Stimulated activated CD8-positive, alpha-beta memory T cell treated with anti-CD3 and anti-CD28 coated beads, Interleukin-2, amount 100 ng/mL, for 1 hour (primary cell): ENCODE results near the gene HTRA2.
A peak's percentile ranks its signal among the peaks of the same experiment; 100 is the strongest.

ENCODE experiments used
- DNase-seq, 2 donors: peaks; one replicate each; pipeline ENCODE4 v3.0.0-alpha.2; 2020; ENCODE audit warnings: low read depth in 2 of 2

Gene HTRA2

DNA sequence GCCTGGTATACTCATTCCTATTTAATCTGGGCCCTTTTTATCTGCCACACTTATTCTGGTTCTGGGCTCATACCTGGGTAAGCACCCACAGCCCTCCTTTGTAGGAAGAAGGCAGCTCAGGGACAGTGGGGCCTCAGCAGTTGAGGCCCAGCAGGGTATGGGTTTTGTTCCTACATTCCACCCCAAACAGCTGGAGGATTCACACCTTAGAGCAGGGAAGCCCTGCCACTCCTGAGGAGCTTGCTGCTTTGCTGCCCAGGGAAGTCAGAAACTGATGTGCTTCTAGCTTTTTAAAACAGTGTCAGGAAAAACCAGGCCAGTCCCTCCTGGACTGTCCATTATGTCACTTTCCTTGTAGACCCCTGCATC is 29.2 kb upstream of the HTRA2 start:
- no peak for DNase-seq

- no peak for DNase-seq
These were observed 28.2 kb upstream of the HTRA2 start for GRCh38 chr2:74501335-74502071.

DNA sequence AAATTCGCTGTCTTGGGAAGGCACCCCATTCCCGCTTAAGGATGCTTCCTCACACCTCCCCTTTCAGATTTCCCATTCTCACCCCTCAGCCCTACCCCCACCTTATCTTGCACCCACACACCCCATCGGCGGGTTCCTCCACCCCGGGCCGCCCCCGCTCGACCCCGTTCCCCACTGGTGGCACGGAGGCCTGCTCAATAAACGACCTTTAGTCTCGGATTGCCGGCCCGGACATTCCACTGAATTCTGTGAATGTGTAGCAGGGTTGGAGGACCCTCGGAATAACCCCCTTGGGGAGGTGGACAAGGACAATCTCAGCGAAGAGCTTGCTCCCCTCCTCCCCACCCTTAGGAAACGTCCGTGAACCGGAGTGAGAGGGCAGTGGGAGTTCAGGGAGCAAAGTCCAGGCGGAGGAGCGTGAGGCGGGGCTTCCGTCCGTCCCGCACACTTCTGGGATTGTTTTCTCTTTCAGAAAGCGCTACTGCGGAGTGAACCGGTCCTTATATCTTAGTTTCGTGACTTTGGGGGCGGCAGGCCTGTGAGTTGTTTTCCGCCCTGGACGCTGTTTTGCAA is 27.5 kb upstream of the HTRA2 start:
- DNase-seq: no peak

DNA sequence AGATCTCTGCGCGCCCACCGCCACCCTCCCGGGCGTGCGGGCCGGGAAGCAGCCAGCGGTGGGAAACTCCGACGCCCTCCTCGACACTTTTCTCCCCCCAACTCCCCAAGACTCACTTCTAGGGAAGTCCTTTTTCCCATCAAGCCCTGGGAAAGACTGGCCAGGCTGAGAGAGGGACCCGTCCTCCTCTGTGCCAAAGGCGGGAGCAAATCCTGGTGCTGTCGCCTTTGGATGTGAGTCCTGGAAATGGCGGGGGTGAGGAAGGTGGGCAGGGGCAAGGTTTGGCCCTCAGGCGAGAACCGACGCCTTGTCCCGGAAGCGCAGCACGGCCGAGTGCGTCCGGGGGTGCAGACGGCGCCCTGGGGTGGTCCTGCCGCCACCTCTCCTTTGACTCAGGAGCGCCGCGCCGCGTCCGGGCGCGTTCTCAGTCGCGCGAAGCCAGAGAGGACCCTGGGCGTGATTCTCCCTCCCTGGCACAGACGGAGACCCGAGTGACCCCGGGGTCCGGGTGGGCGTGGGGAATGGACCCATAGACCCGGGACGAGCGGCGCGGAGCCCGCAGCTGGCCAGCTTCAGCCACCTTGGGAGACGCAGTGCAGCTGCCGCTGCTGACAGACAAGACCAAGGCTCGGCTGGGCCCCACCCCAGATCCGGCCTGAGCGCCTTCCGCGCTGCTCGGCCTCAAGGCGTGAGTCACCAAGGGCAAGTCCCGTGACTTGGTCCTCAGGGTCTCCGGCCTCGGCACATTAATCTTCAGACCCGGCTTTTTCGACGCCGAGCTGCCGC is 26.8 kb upstream of the HTRA2 start:
- no peak for DNase-seq

- DNase-seq: no peak
These were observed 25.9 kb upstream of the HTRA2 start for GRCh38 chr2:74503506-74504475.

- no peak for DNase-seq
These were observed 25.1 kb upstream of the HTRA2 start for GRCh38 chr2:74504591-74504990.

DNA sequence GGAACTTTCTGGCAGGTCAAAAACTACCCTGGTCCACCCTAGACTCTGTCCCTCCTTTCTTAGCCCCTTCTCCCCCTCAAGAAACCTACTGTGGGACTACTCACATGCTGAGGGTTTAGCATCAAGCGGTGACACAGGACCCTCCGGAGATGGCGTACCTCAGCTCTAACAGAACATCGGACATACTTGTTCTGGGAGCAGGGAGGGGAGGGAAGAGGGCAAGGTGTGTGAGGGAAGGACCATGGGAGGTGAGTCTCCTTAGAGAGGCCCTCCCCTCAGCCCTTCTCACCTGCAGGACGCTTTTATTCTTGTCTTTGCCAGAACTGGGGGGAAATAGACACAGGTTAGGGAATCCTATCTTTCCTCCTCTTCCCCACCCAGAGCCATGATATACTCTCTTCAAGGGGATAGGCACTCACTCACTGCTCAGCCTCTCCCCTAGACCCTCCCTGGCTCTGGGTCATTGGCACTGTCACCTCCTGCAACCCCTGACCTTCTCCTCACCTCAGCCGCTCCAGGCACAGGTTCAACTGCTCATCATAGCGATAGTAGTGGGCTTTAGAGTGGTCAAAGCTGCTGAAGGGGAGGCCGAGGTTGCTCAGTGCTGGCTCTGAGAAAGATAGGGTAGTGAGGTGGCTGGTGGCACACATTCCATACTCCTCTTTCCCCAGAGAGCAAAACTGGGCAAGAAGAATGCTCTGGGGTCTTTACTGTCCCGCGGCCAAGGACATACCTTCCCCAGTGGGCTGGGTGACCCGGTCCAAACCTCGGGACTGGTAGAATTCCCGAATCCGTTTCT is 24.1 kb upstream of the HTRA2 start:
- no peak for DNase-seq

DNA sequence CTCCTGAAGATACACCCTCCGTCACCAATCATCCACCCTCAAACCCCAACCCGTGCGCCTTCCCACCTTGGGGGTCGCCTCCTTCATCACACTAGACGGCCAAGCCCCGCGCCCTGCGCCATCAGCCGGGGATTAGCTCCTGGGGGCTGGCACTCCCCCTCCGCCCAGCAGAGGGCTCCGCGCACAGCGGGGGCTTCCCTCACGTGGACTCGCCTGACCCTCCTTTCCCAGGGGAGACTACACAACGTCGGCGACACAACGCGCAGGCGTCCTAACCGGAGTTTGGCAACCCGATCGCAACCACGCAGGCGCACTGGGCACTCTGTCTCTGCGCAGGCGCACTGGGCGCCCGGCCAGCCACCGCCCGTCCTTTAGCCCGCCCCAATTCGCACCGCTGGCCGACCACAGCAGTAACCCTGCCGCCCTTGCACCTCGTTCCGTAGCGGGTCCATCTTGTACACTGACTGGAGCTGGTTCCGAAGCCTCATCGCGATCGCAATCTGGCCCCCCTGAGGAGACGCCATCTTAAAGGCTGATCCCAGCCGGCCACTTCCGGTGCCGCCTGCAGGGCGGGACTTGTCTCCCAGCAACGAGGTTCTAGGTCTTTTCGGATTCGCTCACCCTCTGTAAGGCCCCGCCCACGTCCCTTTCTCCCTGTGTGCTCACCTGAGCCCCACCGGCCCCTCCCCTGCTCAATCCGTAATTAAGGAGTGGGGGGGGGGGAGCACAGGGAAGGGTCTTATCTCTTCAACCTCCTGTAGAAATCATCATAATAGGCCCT is 22.4 kb upstream of the HTRA2 start, which contains the start of gene PCGF1:
TSS of gene PCGF1 (minus strand) at position 551 of the 781 bp plus-strand sequence. CDS start at position 524, 27 bp downstream.
- DNase-seq: peak; percentile 97 to 99

DNA sequence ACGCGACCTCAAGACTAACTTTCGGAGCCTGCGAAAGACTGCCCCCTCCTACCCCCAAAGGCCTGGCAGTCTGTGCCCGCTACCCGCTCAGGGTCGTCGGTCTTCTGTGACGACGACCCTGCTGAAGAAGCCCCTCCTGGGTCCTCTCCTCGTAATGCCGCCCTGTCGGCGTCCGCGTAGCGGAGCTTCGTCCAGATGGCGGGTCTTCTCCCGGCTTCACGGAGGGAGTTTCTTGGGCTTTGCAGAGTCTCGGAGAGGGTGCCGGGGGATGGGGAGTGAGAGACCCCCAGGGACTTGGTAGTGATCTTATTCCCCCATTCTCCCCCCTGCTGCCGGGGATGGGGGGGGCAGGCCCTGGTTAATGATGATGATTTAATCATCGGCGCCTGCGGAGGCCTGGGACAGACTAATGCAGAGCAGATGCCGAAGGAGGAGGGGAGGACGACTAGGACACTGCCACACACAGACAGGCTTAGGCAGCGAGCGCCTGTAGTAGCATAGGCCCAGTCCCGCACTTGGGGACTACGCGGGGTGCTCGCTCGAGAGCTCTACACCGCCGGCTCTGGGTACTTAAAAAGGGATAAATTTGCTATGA is 21.7 kb upstream of the HTRA2 start:
- DNase-seq: no peak

- DNase-seq: no peak
These were observed 19.5 kb upstream of the HTRA2 start for GRCh38 chr2:74510272-74510671.

- no peak for DNase-seq
These were observed 18.4 kb upstream of the HTRA2 start for GRCh38 chr2:74511104-74511989.

- DNase-seq: no peak
These were observed 16.8 kb upstream of the HTRA2 start for GRCh38 chr2:74512744-74513604.

GRCh38 chr2:74513605-74514367 is 15.9 kb upstream of the HTRA2 start:
- no peak for DNase-seq

- DNase-seq: no peak
These were observed 15.1 kb upstream of the HTRA2 start, which contains the start of gene TLX2 for GRCh38 chr2:74514368-74515270. TLX2 (plus strand) TSS chr2:74514450; CDS start chr2:74514807, 357 bp downstream.

DNA sequence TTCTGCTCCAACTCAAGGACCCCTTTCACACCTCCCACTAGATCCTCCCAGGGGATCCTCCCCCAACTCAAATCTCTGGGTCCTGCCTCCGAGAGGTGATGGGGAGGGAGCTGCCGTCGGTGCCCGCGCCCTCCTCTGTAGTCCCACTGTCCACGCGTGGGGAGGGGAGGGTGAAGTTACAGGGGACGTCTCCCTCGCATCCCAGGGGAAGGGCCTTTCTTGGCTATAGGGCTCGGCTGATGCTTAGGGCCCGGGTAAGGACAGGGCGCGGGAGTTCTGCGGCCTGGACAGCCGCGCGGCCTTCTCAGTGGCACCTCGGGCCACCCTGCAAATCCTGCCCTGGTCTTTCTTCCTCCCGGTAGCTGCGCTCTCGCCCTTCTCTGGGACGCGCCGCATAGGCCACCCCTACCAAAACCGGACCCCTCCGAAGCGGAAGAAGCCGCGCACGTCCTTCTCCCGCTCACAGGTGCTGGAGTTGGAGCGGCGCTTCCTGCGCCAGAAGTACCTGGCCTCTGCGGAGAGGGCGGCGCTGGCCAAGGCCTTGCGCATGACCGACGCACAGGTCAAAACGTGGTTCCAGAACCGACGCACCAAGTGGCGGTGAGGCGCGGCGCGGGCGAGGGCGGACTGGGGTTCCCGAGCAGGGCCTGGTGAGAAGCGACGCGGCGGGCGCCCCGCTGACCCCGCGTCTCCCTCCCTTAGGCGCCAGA is 14.3 kb upstream of the HTRA2 start:
- no peak for DNase-seq
